HG03521 (cell line): Measurements from ENCODE around the gene SOAT2.

Experiments used
- ATAC-seq: cut with Tn5 transposase; IDR thresholded peaks from one replicate; pipeline ENCODE4 v1.9.1; 2021; ENCODE audit warnings: mild to moderate bottlenecking, moderate library complexity; ENCODE audit not compliant: unreplicated experiment

The SOAT2 gene, protein sequence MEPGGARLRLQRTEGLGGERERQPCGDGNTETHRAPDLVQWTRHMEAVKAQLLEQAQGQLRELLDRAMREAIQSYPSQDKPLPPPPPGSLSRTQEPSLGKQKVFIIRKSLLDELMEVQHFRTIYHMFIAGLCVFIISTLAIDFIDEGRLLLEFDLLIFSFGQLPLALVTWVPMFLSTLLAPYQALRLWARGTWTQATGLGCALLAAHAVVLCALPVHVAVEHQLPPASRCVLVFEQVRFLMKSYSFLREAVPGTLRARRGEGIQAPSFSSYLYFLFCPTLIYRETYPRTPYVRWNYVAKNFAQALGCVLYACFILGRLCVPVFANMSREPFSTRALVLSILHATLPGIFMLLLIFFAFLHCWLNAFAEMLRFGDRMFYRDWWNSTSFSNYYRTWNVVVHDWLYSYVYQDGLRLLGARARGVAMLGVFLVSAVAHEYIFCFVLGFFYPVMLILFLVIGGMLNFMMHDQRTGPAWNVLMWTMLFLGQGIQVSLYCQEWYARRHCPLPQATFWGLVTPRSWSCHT

GRCh38 chr12:53102883-53103807 lies at the start of gene SOAT2:
Gene SOAT2, plus strand, starts transcription at chr12:53103486. Its CDS starts 92 bp downstream, at chr12:53103578.
- peak; percentile 47 for ATAC-seq

GRCh38 chr12:53054112-53054878 lies 49.0 kb upstream of the SOAT2 start:
- peak; percentile 86 for ATAC-seq

GRCh38 chr12:53055471-53056266 lies 47.6 kb upstream of the SOAT2 start:
- no peak for ATAC-seq

GRCh38 chr12:53056296-53056695 lies 47.0 kb upstream of the SOAT2 start:
- no peak for ATAC-seq

GRCh38 chr12:53056901-53057300 lies 46.4 kb upstream of the SOAT2 start:
- no peak for ATAC-seq

DNA sequence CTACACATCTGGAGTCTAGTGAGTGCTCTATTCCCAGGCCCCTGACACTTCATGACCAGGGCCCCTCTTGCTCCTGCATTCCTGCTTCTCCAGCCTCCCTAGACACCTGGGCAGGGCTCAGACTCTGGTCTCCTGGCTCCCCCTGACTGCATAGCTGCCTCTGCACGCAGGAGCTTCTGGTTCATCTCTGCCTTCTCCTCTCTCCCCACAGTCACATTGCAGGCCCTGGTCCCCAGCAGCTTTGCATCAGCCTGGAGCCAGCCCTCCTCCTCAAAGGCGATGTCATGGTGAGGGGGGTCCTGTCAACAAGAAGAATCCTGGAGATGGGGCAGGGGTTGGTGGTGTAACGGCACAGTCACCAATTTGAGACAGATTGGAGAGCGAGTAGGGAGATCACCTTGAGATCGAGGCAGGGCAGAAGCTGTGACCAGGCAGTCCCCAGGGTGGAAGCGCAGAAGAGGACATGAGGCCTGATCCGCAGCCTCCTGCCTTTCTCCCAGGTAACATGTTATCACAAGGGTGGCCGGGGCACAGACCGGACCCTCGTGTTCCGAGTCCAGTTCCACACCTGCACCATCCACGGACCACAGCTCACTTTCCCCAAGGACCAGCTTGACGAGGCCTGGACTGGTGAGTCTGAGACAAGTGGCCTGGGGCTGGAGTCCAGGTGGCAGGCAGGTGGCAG lies 45.3 kb upstream of the SOAT2 start:
- no peak for ATAC-seq

GRCh38 chr12:53058674-53059433 lies 44.4 kb upstream of the SOAT2 start:
- ATAC-seq, result no peak

- ATAC-seq, result no peak
These were observed 43.7 kb upstream of the SOAT2 start for GRCh38 chr12:53059434-53060063.

DNA sequence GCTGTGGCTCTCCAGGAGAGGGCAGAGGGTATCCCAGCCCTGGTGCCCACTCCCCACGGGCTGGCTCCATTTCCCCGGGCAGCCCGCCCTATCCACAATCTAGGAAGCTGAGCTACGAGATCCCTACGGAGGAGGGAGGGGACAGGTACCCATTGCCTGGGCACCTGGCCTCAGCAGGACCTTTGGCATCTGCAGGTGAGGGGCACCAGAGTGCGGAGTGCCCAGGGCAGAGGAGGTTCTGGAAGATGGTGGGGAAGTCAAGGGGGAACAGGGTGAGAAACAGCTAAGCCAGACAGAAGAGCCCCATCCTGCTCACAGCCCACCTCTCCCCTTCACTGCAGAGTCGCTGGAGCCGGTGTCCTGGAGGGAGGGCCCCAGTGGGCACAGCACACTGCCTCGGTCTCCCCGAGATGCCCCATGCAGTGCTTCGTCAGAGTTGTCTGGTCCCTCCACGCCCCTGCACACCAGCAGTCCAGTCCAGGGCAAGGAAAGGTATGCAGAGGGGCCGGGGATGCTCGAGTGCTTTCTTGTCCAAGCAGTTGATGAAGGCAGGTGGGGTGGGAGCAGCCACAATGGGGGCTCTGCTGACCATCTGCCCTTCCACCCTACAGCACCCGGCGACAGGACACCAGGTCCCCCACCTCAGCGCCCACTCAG lies 43.1 kb upstream of the SOAT2 start:
- ATAC-seq, result no peak

GRCh38 chr12:53060721-53061276 lies 42.5 kb upstream of the SOAT2 start:
- no peak for ATAC-seq

DNA sequence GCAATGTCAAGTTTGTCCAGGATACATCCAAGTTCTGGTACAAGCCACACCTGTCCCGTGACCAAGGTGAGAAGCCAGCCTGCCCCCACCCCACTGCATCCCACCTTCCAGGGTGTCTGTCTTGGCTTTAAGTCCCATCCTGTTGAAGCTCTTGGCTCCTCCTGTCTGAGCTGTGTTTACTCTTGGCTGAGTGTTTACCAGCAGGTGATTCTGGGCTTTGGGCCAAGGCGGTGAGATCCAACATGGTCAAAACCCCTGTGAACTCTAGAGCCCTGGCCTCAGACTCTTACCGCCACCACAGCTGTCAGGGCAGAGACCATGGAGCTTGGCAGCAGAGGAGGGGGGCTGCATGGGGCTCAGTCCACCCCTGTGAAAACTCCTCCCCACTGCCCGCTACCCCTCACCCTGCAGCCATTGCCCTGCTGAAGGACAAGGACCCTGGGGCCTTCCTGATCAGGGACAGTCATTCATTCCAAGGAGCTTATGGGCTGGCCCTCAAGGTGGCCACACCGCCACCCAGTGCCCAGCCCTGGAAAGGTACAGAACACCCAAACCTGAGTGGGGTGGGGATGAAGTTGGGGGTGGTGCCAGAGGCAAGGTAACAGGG lies 41.8 kb upstream of the SOAT2 start:
- ATAC-seq, result no peak

- ATAC-seq, result no peak
These were observed 41.0 kb upstream of the SOAT2 start for GRCh38 chr12:53062011-53062961.

- no peak for ATAC-seq
These were observed 40.1 kb upstream of the SOAT2 start for GRCh38 chr12:53062977-53063707.

DNA sequence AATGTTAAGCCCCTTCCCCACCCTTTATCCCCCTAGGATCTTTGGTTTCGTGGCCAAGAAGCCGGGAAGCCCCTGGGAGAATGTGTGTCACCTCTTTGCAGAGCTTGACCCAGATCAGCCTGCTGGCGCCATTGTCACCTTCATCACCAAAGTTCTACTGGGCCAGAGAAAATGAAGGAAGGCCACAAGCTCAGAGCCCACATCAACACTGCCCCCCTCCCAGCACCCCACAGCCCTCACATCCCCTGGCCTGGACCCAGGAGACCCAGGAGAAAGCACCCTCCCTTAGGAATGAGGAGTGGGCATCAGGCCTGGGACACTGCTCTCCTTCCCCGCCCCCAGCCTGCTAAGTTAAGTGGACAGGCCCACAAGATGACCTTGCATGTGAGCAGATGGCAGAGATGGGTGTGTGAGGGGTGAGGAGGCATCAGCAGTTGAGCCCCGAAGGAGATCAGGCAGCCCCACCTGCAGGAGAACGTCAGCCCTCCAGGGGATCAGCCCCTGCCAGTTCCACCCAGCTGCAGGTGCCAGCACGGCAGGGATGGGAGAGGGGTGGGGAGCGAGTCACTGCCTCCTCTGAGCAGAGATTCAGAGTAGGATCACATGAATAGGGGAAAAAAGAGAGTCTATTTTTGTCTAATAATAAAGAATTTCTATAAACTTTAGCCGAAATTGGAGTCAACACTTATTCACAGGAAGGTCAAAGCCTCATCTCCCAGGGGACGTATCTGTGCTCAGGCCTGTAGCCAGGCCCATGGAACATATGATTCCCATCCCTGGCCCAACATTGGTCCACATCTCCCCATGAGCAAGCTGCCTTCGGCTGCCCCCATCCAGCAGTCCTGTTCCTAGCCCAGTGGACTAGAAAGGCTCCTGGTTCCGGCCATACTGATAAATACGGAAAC lies 39.3 kb upstream of the SOAT2 start:
- no peak for ATAC-seq
